Prostate gland (tissue), 2 donors: ENCODE data around the gene MOCS1. TPM values are rescaled to one million over a fixed set of nuclear protein-coding genes. Genes with fewer than 3 reads are reported as not detected.

Experiments used
- DNase-seq: peaks from one replicate; pipeline ENCODE4 v3.0.0-alpha.2; 2019; ENCODE audit warnings: low spot score
- H3K27ac ChIP-seq, 2 donors: fragments of 200-600 bp; sonication (generic); 2 replicates each; pipeline ENCODE4 v1.5.1; 2017 to 2019
- H3K27me3 ChIP-seq: fragments of 200-600 bp; sonication (generic); replicated peaks from 2 replicates; pipeline ENCODE4 v1.5.1; 2019; ENCODE audit not compliant: insufficient read depth
- H3K36me3 ChIP-seq, 2 donors: fragments of 200-600 bp; sonication (generic); 1 replicate in 1 of 2; 2 replicates in 1 of 2; pipeline versions ENCODE4 v1.5.1 to v1.8.1; 2017 to 2019
- H3K4me1 ChIP-seq: fragments of 200-600 bp; sonication (generic); replicated peaks from 2 replicates; pipeline ENCODE4 v1.5.1; 2019
- H3K4me3 ChIP-seq, 2 donors: fragments of 200-600 bp; sonication (generic); 2 replicates each; pipeline ENCODE4 v1.5.1; 2017 to 2019
- H3K9me3 ChIP-seq: fragments of 200-600 bp; sonication (generic); 2 replicates; pipeline ENCODE4 v1.5.1; 2017
- POLR2A ChIP-seq: fragments of 450-650 bp; IDR thresholded peaks from one replicate; pipeline ENCODE4 v1.6.1; 2016; ENCODE audit warnings: antibody characterized with exemption, mild to moderate bottlenecking
- POLR2AphosphoS5 ChIP-seq: sonication (generic); formaldehyde crosslinking; IDR thresholded peaks from one replicate; pipeline ENCODE4 v1.6.1; 2017; ENCODE audit warnings: antibody characterized with exemption
- WGBS: methylation state at CpG from one replicate; pipeline ENCODE4 v1.1.5; 2018; 5-methylcytosine and 5-hydroxymethylcytosine counted together
- intact Hi-C: fragments of 100-400 bp; cut with DNase I; formaldehyde crosslinking; loops from one replicate; pipeline ENCODE4 v1.14.2; 2022
- total RNA-seq, 2 donors: library from RNA; depleted of rRNA; stranded (reverse); fragments of >200 nt; gene quantifications; one replicate each; pipeline ENCODE4 v1.1.0, GENCODE V29; 2016
- TF ChIP-seq, protein P1 (sequence below), 4 experiments: fragments of 200-600 bp in 2 of 4; fragments of 450-650 bp in 2 of 4; sonication (generic) in 2 of 4; IDR thresholded peaks; 1 replicate in 3 of 4; 2 replicates in 1 of 4; pipeline ENCODE4 v1.5.1; 2016 to 2019; ENCODE audit warnings: antibody characterized with exemption in 4 of 4, mild to moderate bottlenecking in 2 of 4, moderate library complexity in 2 of 4

MOCS1 gene
- total RNA-seq, 2 donors from 2014 or later = 7.2 to 19.8 TPM

GRCh38 chr6:39907871-39908575 is 26.2 kb downstream of the MOCS1 start:
- no peak overlapping the region for H3K4me3 ChIP-seq
- intact Hi-C loops = no loop called here
- H3K9me3 ChIP-seq = no peaks in the 10 kb centered on the region
- TF ChIP-seq, protein P1, sequence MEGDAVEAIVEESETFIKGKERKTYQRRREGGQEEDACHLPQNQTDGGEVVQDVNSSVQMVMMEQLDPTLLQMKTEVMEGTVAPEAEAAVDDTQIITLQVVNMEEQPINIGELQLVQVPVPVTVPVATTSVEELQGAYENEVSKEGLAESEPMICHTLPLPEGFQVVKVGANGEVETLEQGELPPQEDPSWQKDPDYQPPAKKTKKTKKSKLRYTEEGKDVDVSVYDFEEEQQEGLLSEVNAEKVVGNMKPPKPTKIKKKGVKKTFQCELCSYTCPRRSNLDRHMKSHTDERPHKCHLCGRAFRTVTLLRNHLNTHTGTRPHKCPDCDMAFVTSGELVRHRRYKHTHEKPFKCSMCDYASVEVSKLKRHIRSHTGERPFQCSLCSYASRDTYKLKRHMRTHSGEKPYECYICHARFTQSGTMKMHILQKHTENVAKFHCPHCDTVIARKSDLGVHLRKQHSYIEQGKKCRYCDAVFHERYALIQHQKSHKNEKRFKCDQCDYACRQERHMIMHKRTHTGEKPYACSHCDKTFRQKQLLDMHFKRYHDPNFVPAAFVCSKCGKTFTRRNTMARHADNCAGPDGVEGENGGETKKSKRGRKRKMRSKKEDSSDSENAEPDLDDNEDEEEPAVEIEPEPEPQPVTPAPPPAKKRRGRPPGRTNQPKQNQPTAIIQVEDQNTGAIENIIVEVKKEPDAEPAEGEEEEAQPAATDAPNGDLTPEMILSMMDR (IDR thresholded peaks at IDR 0.05) = no peak
- TF ChIP-seq POLR2A (no peak), POLR2AphosphoS5 (no peak)
- WGBS = 92% methylated on average over 5 of the region's 5 CpGs
- no peaks in the 10 kb centered on the region for H3K4me1 ChIP-seq
- DNase-seq = no peak
- no peaks in the 10 kb centered on the region for H3K36me3 ChIP-seq
- no peak overlapping the region for H3K27ac ChIP-seq
- H3K27me3 ChIP-seq = no peaks in the 10 kb centered on the region

- no peak overlapping the region for H3K27ac ChIP-seq
- no peaks in the 10 kb centered on the region for H3K27me3 ChIP-seq
- no peak for DNase-seq
- 81% methylated on average over 7 of the region's 13 CpGs for WGBS
- no peaks in the 10 kb centered on the region for H3K36me3 ChIP-seq
- no peak for TF ChIP-seq POLR2A
- no peak for TF ChIP-seq POLR2AphosphoS5
- TF ChIP-seq, protein P1 (IDR thresholded peaks at IDR 0.05) = no peak
- no peaks in the 10 kb centered on the region for H3K9me3 ChIP-seq
- intact Hi-C loops = no loop called here
- no peaks in the 10 kb centered on the region for H3K4me1 ChIP-seq
- no peak overlapping the region for H3K4me3 ChIP-seq
Observed at GRCh38 chr6:39906318-39906761, 27.9 kb downstream of the MOCS1 start.

GRCh38 chr6:39905640-39905975 is 28.7 kb downstream of the MOCS1 start:
- H3K36me3 ChIP-seq = no peaks in the 10 kb centered on the region
- H3K4me1 ChIP-seq = no peaks in the 10 kb centered on the region
- no peaks in the 10 kb centered on the region for H3K27me3 ChIP-seq
- no peak for TF ChIP-seq POLR2AphosphoS5
- TF ChIP-seq, protein P1 (IDR thresholded peaks at IDR 0.05) = no peak
- no peak for TF ChIP-seq POLR2A
- no peak for DNase-seq
- no peaks in the 10 kb centered on the region for H3K9me3 ChIP-seq
- H3K4me3 ChIP-seq = no peak overlapping the region
- WGBS = 68% methylated on average over 4 of the region's 4 CpGs
- intact Hi-C loops = no loop called here
- H3K27ac ChIP-seq = no peak overlapping the region

GRCh38 chr6:39904946-39905639 is 29.2 kb downstream of the MOCS1 start:
- Histone ChIP-seq H3K4me1 (no peaks in the 10 kb centered on the region), H3K36me3 (no peaks in the 10 kb centered on the region), H3K4me3 (no peak overlapping the region), H3K27ac (no peak overlapping the region), H3K9me3 (no peaks in the 10 kb centered on the region), H3K27me3 (no peaks in the 10 kb centered on the region)
- WGBS = 50% methylated on average over 4 of the region's 4 CpGs
- no peak for DNase-seq
- TF ChIP-seq POLR2A = no peak
- TF ChIP-seq, protein P1 (IDR thresholded peaks at IDR 0.05) = no peak
- TF ChIP-seq POLR2AphosphoS5 = no peak
- intact Hi-C loops = no loop called here

DNA sequence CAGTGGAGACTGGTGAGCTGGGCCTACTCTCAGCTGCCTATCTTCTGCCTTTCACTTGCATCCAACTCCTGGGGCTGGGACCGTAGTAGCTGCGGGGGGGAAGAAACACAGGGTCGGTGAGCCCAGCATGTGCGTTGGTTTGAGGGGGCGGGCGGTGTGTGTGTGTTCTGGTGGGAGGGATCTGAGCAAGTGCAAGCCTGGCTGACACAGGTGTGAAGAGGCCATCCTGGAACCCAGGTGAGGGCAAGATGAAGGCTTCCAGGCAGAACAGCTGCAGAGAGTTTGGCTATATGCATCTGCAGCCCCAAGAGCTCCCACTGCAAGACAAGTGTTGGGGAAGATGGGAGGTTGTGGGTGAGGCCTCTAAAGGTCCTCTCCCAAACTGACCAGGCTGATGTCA is 30.6 kb downstream of the MOCS1 start:
- Histone ChIP-seq H3K36me3 (no peaks in the 10 kb centered on the region), H3K27ac (no peak overlapping the region), H3K27me3 (no peaks in the 10 kb centered on the region), H3K9me3 (no peaks in the 10 kb centered on the region), H3K4me1 (no peaks in the 10 kb centered on the region), H3K4me3 (no peak overlapping the region)
- intact Hi-C loops = no loop called here
- WGBS = over 99% methylated on average over 6 of the region's 6 CpGs
- no peak for DNase-seq
- no peak for TF ChIP-seq POLR2A
- no peak for TF ChIP-seq POLR2AphosphoS5
- TF ChIP-seq, protein P1 (IDR thresholded peaks at IDR 0.05) = no peak
